Kidney (tissue), 22 donors: ENCODE data around the gene TAAR2. TPM values are rescaled to one million over a fixed set of nuclear protein-coding genes. Genes with fewer than 3 reads are reported as not detected.

ENCODE experiments used
- DNase-seq, 5 donors: peaks; one replicate each; pipeline ENCODE4 v3.0.0-alpha.2; 2013 to 2020
- FAIRE-seq: peaks from 2 replicates; lab custom pipeline; 2012; peaks lifted over from hg19 to GRCh38; lab: Jason Lieb, UNC
- H3K27ac ChIP-seq, 2 donors: one replicate each; pipeline ENCODE4 v1.7.0; 2013; ENCODE audit warnings: low read depth in 2 of 2, low read length in 2 of 2, inconsistent platforms in 1 of 2
- H3K27me3 ChIP-seq: one replicate; pipeline ENCODE4 v1.7.1; 2013; ENCODE audit warnings: low read length, inconsistent platforms; ENCODE audit not compliant: control insufficient read depth, insufficient read depth
- H3K36me3 ChIP-seq, 3 donors: one replicate each; pipeline versions ENCODE4 v1.7.0 to v1.7.1; 2013; ENCODE audit warnings: low read length in 3 of 3, control low read depth in 1 of 3, inconsistent platforms in 1 of 3; ENCODE audit not compliant: insufficient read depth in 3 of 3, control insufficient read depth in 2 of 3
- H3K4me1 ChIP-seq, 3 donors: one replicate each; pipeline versions ENCODE4 v1.7.0 to v1.7.1; 2013; ENCODE audit warnings: low read length in 3 of 3, inconsistent platforms in 1 of 3, low read depth in 1 of 3; ENCODE audit not compliant: control insufficient read depth in 2 of 3, insufficient read depth in 2 of 3
- H3K4me3 ChIP-seq, 3 donors: one replicate each; pipeline versions ENCODE4 v1.7.0 to v1.8.1; 2013; ENCODE audit warnings: low read length in 3 of 3, control low read depth in 1 of 3, inconsistent platforms in 1 of 3
- H3K9ac ChIP-seq, 3 donors: one replicate each; pipeline versions ENCODE4 v1.7.0 to v1.7.1; 2013; ENCODE audit warnings: low read length in 3 of 3, control low read depth in 1 of 3, inconsistent platforms in 1 of 3
- H3K9me3 ChIP-seq, 3 donors: one replicate each; pipeline versions ENCODE4 v1.7.0 to v1.7.1; 2013; ENCODE audit warnings: low read length in 3 of 3, control low read depth in 1 of 3, inconsistent platforms in 1 of 3; ENCODE audit not compliant: control insufficient read depth in 2 of 3, insufficient read depth in 1 of 3
- intact Hi-C: fragments of 100-400 bp; cut with DNase I; formaldehyde crosslinking; loops from one replicate; pipeline ENCODE4 v1.11.1; 2022
- long read RNA-seq, 10 donors: library from polyadenylated mRNA in 1 of 10; unstranded in 1 of 10; transcript quantifications; one replicate each; pipeline ENCODE4 v2.0.0 and lab custom pipeline, GENCODE V29; 2021 to 2026
- polyA plus RNA-seq: library from polyadenylated mRNA; stranded (reverse); fragments of 350-450 nt; fragmentation: Illumina TruSeq; extraction: RNeasy Lipid Tissue Mini Kit (QIAGEN cat#74804); gene quantifications from one replicate; pipeline ENCODE4 v1.2.3, GENCODE V29; 2014; ENCODE audit warnings: low read depth, low replicate concordance; ENCODE audit not compliant: insufficient read depth
- total RNA-seq: library from RNA; stranded (reverse); fragmentation: NEBNext Ultra II Directional; extraction: Animal tissue kit (Norgen Biotek cat#: 25700); gene quantifications from one replicate; pipeline ENCODE4 v1.2.1, GENCODE V29; 2021
- TF ChIP-seq, protein P1 (sequence below): IDR thresholded peaks from 3 replicates; pipeline ENCODE4 v1.5.1; 2012; ENCODE audit warnings: mild to moderate bottlenecking, moderate library complexity, borderline replicate concordance; ENCODE audit not compliant: insufficient read depth; ENCODE audit errors: extremely low read depth
- donor health status: control.
- donor health status: control.
- donor health status: control.
- donor health status: control.
- donor health status: control.
- donor health status: DM: yes; HTN: yes; CAD: no.
- donor health status: Normal renal cell carcinoma (clear cell type).

The TAAR2 gene, protein sequence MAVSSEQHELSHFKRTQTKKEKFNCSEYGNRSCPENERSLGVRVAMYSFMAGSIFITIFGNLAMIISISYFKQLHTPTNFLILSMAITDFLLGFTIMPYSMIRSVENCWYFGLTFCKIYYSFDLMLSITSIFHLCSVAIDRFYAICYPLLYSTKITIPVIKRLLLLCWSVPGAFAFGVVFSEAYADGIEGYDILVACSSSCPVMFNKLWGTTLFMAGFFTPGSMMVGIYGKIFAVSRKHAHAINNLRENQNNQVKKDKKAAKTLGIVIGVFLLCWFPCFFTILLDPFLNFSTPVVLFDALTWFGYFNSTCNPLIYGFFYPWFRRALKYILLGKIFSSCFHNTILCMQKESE
- total RNA-seq: not detected
- polyA plus RNA-seq: not detected
- long read RNA-seq, donor 1: 0 reads
- long read RNA-seq, donor 2: 0 reads
- long read RNA-seq, donor 3: 0 reads
- long read RNA-seq, donor 4: 0 reads
- long read RNA-seq, donor 5: 0 reads
- long read RNA-seq, donor 6: 0 reads
- long read RNA-seq, donor 7: 0 reads
- long read RNA-seq, donor 8: 0 reads
- long read RNA-seq, donor 9: 0 reads
- long read RNA-seq, donor 10: 0 reads

DNA sequence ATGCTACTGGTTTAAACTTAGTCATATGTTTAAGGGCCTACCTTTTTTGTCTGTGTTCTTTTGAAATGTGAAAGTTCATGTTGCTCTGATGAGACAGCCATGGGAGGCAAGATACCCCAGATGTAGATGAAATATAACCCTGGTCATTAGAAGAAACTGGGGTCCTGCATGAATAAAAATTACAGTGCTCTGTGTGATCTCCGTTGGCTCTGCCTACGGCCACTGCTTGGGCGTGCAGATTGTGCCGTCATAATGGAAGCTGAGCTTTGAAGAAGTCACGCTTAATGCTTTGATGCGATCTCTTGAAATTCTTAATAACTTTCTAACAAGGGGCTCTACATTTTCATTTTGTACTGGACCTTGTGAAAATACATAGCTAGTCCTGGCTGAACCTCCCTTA lies at the start of gene TAAR2:
TAAR2 (minus strand) TSS at position 101 of the 400 bp plus-strand sequence; CDS start at position 101, 0 bp downstream.
- DNase-seq (no peak), FAIRE-seq (no peak)
- Histone ChIP-seq H3K4me3 (no peak within 1 kb of the TSS), H3K4me1 (no peaks in the 10 kb centered on the region), H3K9me3 (no peaks in the 10 kb centered on the region), H3K27ac (no peak within 1 kb of the TSS), H3K36me3 (no peaks in the 10 kb centered on the region), H3K27me3 (no peaks in the 10 kb centered on the region), H3K9ac (no peak within 1 kb of the TSS)
- intact Hi-C loops: no loop called here
- TF ChIP-seq, protein P1, sequence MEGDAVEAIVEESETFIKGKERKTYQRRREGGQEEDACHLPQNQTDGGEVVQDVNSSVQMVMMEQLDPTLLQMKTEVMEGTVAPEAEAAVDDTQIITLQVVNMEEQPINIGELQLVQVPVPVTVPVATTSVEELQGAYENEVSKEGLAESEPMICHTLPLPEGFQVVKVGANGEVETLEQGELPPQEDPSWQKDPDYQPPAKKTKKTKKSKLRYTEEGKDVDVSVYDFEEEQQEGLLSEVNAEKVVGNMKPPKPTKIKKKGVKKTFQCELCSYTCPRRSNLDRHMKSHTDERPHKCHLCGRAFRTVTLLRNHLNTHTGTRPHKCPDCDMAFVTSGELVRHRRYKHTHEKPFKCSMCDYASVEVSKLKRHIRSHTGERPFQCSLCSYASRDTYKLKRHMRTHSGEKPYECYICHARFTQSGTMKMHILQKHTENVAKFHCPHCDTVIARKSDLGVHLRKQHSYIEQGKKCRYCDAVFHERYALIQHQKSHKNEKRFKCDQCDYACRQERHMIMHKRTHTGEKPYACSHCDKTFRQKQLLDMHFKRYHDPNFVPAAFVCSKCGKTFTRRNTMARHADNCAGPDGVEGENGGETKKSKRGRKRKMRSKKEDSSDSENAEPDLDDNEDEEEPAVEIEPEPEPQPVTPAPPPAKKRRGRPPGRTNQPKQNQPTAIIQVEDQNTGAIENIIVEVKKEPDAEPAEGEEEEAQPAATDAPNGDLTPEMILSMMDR: no peak

DNA sequence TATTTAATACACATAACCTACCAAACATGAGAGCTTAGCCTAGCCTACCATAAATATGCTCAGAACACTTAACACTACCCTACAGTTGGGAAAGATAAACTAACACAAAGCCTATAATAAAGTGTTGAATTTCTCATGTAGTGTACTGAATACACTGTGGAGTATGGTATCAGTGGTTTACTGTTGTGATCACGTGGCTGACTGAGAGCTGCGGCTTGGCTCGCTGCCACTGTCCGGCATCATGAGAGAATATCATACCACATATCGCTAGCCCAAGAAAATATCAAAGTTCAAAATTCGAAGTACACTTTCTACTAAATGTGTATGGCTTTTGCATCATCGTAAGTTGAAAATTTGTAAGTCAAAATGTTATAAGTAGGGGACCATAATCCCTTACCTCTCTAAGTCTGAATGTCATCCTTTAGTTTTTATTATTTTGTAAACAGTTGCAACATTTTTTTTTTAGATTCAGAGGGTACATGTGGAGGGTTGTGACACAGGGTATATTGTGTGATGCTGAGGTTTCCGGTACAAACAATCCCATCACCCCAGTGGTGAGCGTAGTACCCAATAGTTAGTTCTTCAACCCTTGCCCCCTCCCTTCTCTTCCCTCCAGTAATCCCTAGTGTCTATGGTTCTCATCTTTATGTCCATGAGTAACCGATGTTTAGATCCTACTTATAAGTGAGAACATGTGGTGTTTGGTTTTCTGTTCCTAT lies 49.5 kb upstream of the TAAR2 start:
- Histone ChIP-seq H3K4me3 (no peak overlapping the region), H3K36me3 (no peaks in the 10 kb centered on the region), H3K4me1 (peaks cover 0 to 2% (median 0%) of the 10 kb centered on the region in 3 donors), H3K27ac (no peak overlapping the region), H3K9ac (no peak overlapping the region), H3K27me3 (no peaks in the 10 kb centered on the region), H3K9me3 (no peaks in the 10 kb centered on the region)
- FAIRE-seq (no peak), DNase-seq (no peak)
- TF ChIP-seq, protein P1: no peak
- intact Hi-C loops: no loop called here

DNA sequence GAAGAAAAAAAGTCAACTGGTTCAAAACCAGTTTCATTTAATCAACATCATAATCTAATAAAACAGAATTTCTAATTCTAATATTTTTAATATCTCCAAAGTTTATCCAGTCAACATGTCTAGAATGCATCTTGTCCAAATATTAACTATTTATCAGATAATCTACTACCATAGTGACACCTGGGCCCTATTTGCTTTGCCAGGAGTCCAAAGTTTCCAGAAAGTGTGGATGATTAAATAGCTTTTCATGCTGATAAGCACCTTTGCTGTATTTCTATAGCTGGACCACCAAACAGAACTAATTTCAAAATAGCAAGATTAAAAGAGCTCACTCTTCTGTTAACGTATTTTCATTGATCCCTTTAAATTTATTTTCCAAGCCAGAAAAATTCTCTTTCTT lies 47.2 kb upstream of the TAAR2 start:
- FAIRE-seq: no peak

More for the DNA sequence above, 47.2 kb upstream of the TAAR2 start:
- Histone ChIP-seq H3K4me1 (peaks cover 0 to 2% (median 0%) of the 10 kb centered on the region in 3 donors), H3K9ac (no peak overlapping the region), H3K36me3 (no peaks in the 10 kb centered on the region), H3K4me3 (no peak overlapping the region), H3K9me3 (no peaks in the 10 kb centered on the region), H3K27ac (no peak overlapping the region), H3K27me3 (no peaks in the 10 kb centered on the region)
- TF ChIP-seq, protein P1: no peak
- intact Hi-C loops: no loop called here
- DNase-seq: no peak
